H9 (cell line): Measurements from ENCODE around the gene ARAP1. TPM values are rescaled to one million over a fixed set of nuclear protein-coding genes. Genes with fewer than 3 reads are reported as not detected.

ENCODE experiments used
- DNase-seq: peaks from one replicate; pipeline ENCODE4 v3.0.0-alpha.2; 2017
- H2AFZ ChIP-seq: one replicate; pipeline ENCODE4 v1.6.1; 2013; ENCODE audit warnings: mild to moderate bottlenecking, low read length, control low read depth, moderate library complexity
- H2AK5ac ChIP-seq: 2 replicates; pipeline ENCODE4 v1.6.1; 2013; ENCODE audit warnings: low read length, control low read depth, mixed read lengths; ENCODE audit not compliant: insufficient read length
- H2BK120ac ChIP-seq: one replicate; pipeline ENCODE4 v1.6.1; 2013; ENCODE audit warnings: low read depth, mild to moderate bottlenecking, low read length, control low read depth, inconsistent platforms; ENCODE audit not compliant: poor library complexity, severe bottlenecking
- H2BK12ac ChIP-seq: 2 replicates; pipeline ENCODE4 v1.6.1; 2013; ENCODE audit warnings: low read length, control low read depth, mixed read lengths, low read depth; ENCODE audit not compliant: insufficient read length
- H2BK15ac ChIP-seq: 2 replicates; pipeline ENCODE4 v1.6.1; 2013; ENCODE audit warnings: low read depth, low read length, control low read depth
- H2BK20ac ChIP-seq: one replicate; pipeline ENCODE4 v1.6.1; 2013; ENCODE audit warnings: low read depth, mild to moderate bottlenecking, low read length, control low read depth, inconsistent platforms; ENCODE audit not compliant: poor library complexity, severe bottlenecking
- H2BK5ac ChIP-seq: 2 replicates; pipeline ENCODE4 v1.6.1; 2013; ENCODE audit warnings: low read length, control low read depth, mixed read lengths; ENCODE audit not compliant: insufficient read length
- H3K14ac ChIP-seq: 2 replicates; pipeline ENCODE4 v1.6.1; 2013; ENCODE audit warnings: low read length, control low read depth; ENCODE audit not compliant: insufficient read depth
- H3K18ac ChIP-seq: 2 replicates; pipeline ENCODE4 v1.6.1; 2013; ENCODE audit warnings: low read depth, mild to moderate bottlenecking, mixed read lengths, low read length, control low read depth; ENCODE audit not compliant: insufficient read length
- H3K23ac ChIP-seq: 2 replicates; pipeline ENCODE4 v1.6.1; 2013; ENCODE audit warnings: low read length, control low read depth, mixed read lengths, low read depth; ENCODE audit not compliant: insufficient read length
- H3K23me2 ChIP-seq: 2 replicates; pipeline ENCODE4 v1.6.1; 2013; ENCODE audit warnings: low read depth, mild to moderate bottlenecking, mixed read lengths, low read length, control low read depth; ENCODE audit not compliant: insufficient read length, poor library complexity, severe bottlenecking
- H3K27ac ChIP-seq: 2 replicates; pipeline ENCODE4 v1.5.1; 2013; ENCODE audit warnings: low read length, control low read depth, mixed read lengths, low read depth; ENCODE audit not compliant: insufficient read length
- H3K27me3 ChIP-seq: 2 replicates; pipeline ENCODE4 v1.6.1; 2013; ENCODE audit warnings: low read length, control low read depth, inconsistent platforms; ENCODE audit not compliant: insufficient read depth
- H3K4ac ChIP-seq: 2 replicates; pipeline ENCODE4 v1.6.1; 2013; ENCODE audit warnings: low read depth, mild to moderate bottlenecking, control low read depth, inconsistent platforms, low read length, moderate library complexity
- H3K4me1 ChIP-seq: 2 replicates; pipeline ENCODE4 v1.6.1; 2013; ENCODE audit warnings: low read length, control low read depth, inconsistent platforms; ENCODE audit not compliant: insufficient read depth
- H3K4me2 ChIP-seq: 2 replicates; pipeline ENCODE4 v1.6.1; 2013; ENCODE audit warnings: low read length, control low read depth, mixed read lengths; ENCODE audit not compliant: insufficient read length, insufficient read depth
- H3K56ac ChIP-seq: 2 replicates; pipeline ENCODE4 v1.6.1; 2013; ENCODE audit warnings: low read depth, mild to moderate bottlenecking, mixed read lengths, low read length, control low read depth; ENCODE audit not compliant: insufficient read length
- H3K79me1 ChIP-seq: 2 replicates; pipeline ENCODE4 v1.6.1; 2013; ENCODE audit warnings: low read depth, mild to moderate bottlenecking, moderate library complexity, low read length, control low read depth, inconsistent platforms; ENCODE audit not compliant: insufficient read depth, poor library complexity, severe bottlenecking
- H3K79me2 ChIP-seq: 2 replicates; pipeline ENCODE4 v1.6.1; 2013; ENCODE audit warnings: low read length, control low read depth, inconsistent platforms; ENCODE audit not compliant: insufficient read depth
- H3K9ac ChIP-seq: 2 replicates; pipeline ENCODE4 v1.6.1; 2013; ENCODE audit warnings: low read length, control low read depth, mixed read lengths; ENCODE audit not compliant: insufficient read length; ENCODE audit errors: extremely low read depth
- H3K9me3 ChIP-seq: one replicate; pipeline ENCODE4 v1.6.1; 2013; ENCODE audit warnings: low read depth, low read length, inconsistent platforms; ENCODE audit not compliant: control insufficient read depth
- H3T11ph ChIP-seq: one replicate; pipeline ENCODE4 v1.6.1; 2013; ENCODE audit warnings: mild to moderate bottlenecking, low read length, control low read depth, inconsistent platforms
- H4K20me1 ChIP-seq: one replicate; pipeline ENCODE4 v1.6.1; 2013; ENCODE audit not compliant: control insufficient read depth, insufficient read length, insufficient read depth
- H4K5ac ChIP-seq: 2 replicates; pipeline ENCODE4 v1.6.1; 2013; ENCODE audit warnings: low read depth, mild to moderate bottlenecking, mixed read lengths, low read length, control low read depth; ENCODE audit not compliant: insufficient read length
- H4K8ac ChIP-seq: replicated peaks from 2 replicates; pipeline ENCODE4 v1.6.1; 2013; ENCODE audit warnings: low read length, control low read depth, mixed read lengths, low read depth; ENCODE audit not compliant: insufficient read length
- H4K91ac ChIP-seq: 2 replicates; pipeline ENCODE4 v1.6.1; 2013; ENCODE audit warnings: low read depth, mild to moderate bottlenecking, moderate library complexity, mixed read lengths, low read length, control low read depth; ENCODE audit not compliant: insufficient read length
- H3K27ac Mint-ChIP-seq, 3 experiments: 2 replicates in 2 of 3; 3 replicates in 1 of 3; pipeline ENCODE4 v1.8.0; 2020 to 2021; ENCODE audit warnings: mixed read lengths in 3 of 3, mild to moderate bottlenecking in 1 of 3, moderate library complexity in 1 of 3
- H3K27me3 Mint-ChIP-seq: 2 replicates; pipeline ENCODE4 v1.8.0; 2021; ENCODE audit warnings: low read depth, mild to moderate bottlenecking, moderate library complexity, mixed read lengths
- H3K36me3 Mint-ChIP-seq, 3 experiments: 2 replicates in 2 of 3; 3 replicates in 1 of 3; pipeline ENCODE4 v1.8.0; 2020 to 2021; ENCODE audit warnings: low read depth in 3 of 3, mixed read lengths in 3 of 3; ENCODE audit not compliant: insufficient read depth in 1 of 3
- H3K4me1 Mint-ChIP-seq, 2 experiments: 2 replicates each; pipeline ENCODE4 v1.8.0; 2020; ENCODE audit warnings: mixed read lengths in 2 of 2
- H3K4me3 Mint-ChIP-seq, 2 experiments: 2 replicates in 1 of 2; 3 replicates in 1 of 2; pipeline ENCODE4 v1.8.0; 2020 to 2021; ENCODE audit warnings: mild to moderate bottlenecking in 2 of 2, mixed read lengths in 2 of 2, moderate library complexity in 1 of 2
- H3K9me3 Mint-ChIP-seq, 2 experiments: 2 replicates in 1 of 2; 3 replicates in 1 of 2; pipeline ENCODE4 v1.8.0; 2020; ENCODE audit warnings: mild to moderate bottlenecking in 2 of 2, mixed read lengths in 2 of 2, moderate library complexity in 1 of 2
- WGBS: extraction: QIAGEN DNeasy Blood & Tissue Kit; methylation state at CpG from one replicate; pipeline ENCODE4 v1.1.7; 2013; ENCODE audit warnings: missing lambda C conversion rate, low lambda C conversion rate, mixed read lengths; ENCODE audit not compliant: insufficient read length; ENCODE audit errors: extremely low coverage; 5-methylcytosine and 5-hydroxymethylcytosine counted together
- total RNA-seq: library from RNA; stranded (reverse); gene quantifications from 2 replicates; pipeline ENCODE4 v1.2.1, GENCODE V29; 2021
- TF ChIP-seq, protein P1 (sequence below): fragments of 200-600 bp; sonication (generic); conservative IDR thresholded peaks from 3 replicates; pipeline ENCODE4 v1.8.0; 2021; ENCODE audit warnings: antibody characterized with exemption, mild to moderate bottlenecking

The ARAP1 gene
- total RNA-seq, 1 experiment from 2014 or later, result 59.4 TPM

DNA sequence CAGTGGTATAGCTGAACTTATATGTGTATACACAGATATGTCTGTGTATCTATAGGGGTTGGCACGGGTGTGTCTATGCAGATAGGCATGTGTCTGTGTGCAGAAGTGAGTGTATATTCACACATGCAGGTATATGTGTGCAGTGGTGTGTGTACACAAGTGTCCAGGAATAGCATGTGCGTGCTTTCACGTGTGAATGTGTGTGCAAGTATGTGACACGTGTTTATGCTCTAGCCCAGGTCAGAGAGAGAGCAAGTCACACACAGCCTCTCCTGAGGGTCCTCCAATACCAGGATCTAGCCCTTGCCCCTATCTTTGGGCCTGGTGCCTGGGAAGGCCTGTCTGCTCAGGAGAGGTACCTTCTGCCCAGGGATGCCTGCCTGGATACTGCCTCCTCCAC, 104.3 kb downstream of the ARAP1 start:
- no peak overlapping the region for H3K27ac ChIP-seq
- no peak overlapping the region for H2BK12ac ChIP-seq
- H3K9ac ChIP-seq, result no peak overlapping the region
- Mint-ChIP-seq H3K36me3 (no peaks in the 10 kb centered on the region), H3K27ac (no peak overlapping the region), H3K9me3 (no peaks in the 10 kb centered on the region), H3K4me1 (peaks cover 3 to 7% of the 10 kb centered on the region in 2 experiments), H3K4me3 (no peak overlapping the region), H3K27me3 (peaks cover 46% of the 10 kb centered on the region)
- H4K20me1 ChIP-seq, result no peaks in the 10 kb centered on the region
- H3K56ac ChIP-seq, result no peak overlapping the region
- H2BK20ac ChIP-seq, result no peak overlapping the region
- no peaks in the 10 kb centered on the region for H3K79me1 ChIP-seq
- H3K4me1 ChIP-seq, result no peaks in the 10 kb centered on the region
- no peak overlapping the region for H2BK15ac ChIP-seq
- H3K14ac ChIP-seq, result no peak overlapping the region
- H4K5ac ChIP-seq, result no peak overlapping the region
- H3K23me2 ChIP-seq, result peaks cover 5% of the 10 kb centered on the region
- H4K91ac ChIP-seq, result no peak overlapping the region
- H3K4me2 ChIP-seq, result no peak overlapping the region
- H3T11ph ChIP-seq, result no peak overlapping the region
- WGBS, result no CpG with 5 or more reads among the region's 4 CpGs
- H3K79me2 ChIP-seq, result no peaks in the 10 kb centered on the region
- H3K23ac ChIP-seq, result no peak overlapping the region
- H4K8ac ChIP-seq, result no peak overlapping the region
- no peak overlapping the region for H2AFZ ChIP-seq
- H3K4ac ChIP-seq, result no peak overlapping the region
- H3K27me3 ChIP-seq, result no peaks in the 10 kb centered on the region
- H2BK120ac ChIP-seq, result no peak overlapping the region
- no peak overlapping the region for H2AK5ac ChIP-seq
- TF ChIP-seq, protein P1, sequence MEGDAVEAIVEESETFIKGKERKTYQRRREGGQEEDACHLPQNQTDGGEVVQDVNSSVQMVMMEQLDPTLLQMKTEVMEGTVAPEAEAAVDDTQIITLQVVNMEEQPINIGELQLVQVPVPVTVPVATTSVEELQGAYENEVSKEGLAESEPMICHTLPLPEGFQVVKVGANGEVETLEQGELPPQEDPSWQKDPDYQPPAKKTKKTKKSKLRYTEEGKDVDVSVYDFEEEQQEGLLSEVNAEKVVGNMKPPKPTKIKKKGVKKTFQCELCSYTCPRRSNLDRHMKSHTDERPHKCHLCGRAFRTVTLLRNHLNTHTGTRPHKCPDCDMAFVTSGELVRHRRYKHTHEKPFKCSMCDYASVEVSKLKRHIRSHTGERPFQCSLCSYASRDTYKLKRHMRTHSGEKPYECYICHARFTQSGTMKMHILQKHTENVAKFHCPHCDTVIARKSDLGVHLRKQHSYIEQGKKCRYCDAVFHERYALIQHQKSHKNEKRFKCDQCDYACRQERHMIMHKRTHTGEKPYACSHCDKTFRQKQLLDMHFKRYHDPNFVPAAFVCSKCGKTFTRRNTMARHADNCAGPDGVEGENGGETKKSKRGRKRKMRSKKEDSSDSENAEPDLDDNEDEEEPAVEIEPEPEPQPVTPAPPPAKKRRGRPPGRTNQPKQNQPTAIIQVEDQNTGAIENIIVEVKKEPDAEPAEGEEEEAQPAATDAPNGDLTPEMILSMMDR, result no peak
- DNase-seq, result no peak
- no peak overlapping the region for H3K18ac ChIP-seq
- H2BK5ac ChIP-seq, result no peak overlapping the region
- no peaks in the 10 kb centered on the region for H3K9me3 ChIP-seq
